Endothelial cell of umbilical vein (primary cell): ENCODE results near the gene SERPINB6. TPM values are rescaled to one million over a fixed set of nuclear protein-coding genes. Genes with fewer than 3 reads are reported as not detected.

Experiments used
- BruUV-seq: library from RNA; stranded (reverse); fragments of 400-500 nt; replicated peaks from 2 replicates; lab custom pipeline; 2021; lab: Mats Ljungman, UMichigan
- CTCF ChIA-PET: fragments of 300-600, 350-600 bp; sonication (Branson Sonifier 250); formaldehyde crosslinking; loops from one replicate; lab custom pipeline; 2021; ENCODE audit warnings: antibody characterized with exemption, inconsistent platforms; lab: Charles Lee
- POLR2A ChIA-PET: fragments of 300-600, 350-600 bp; sonication (Branson Sonifier 250); formaldehyde crosslinking; loops from one replicate; lab custom pipeline; 2021; ENCODE audit warnings: antibody characterized with exemption, inconsistent platforms; lab: Charles Lee
- DNase-seq: peaks from one replicate; pipeline ENCODE4 v3.0.0-alpha.2; 2011; ENCODE audit warnings: low read depth, low spot score
- FAIRE-seq: peaks from 2 replicates; lab custom pipeline; 2011; peaks lifted over from hg19 to GRCh38; lab: Jason Lieb, UNC
- H2AFZ ChIP-seq: 2 replicates; pipeline ENCODE4 v1.6.0; 2012; ENCODE audit warnings: low read depth, low read length, control low read depth, inconsistent platforms
- H3K27ac ChIP-seq: 2 replicates; pipeline ENCODE4 v1.5.1; 2011; ENCODE audit warnings: low read depth, mild to moderate bottlenecking, control low read depth, low read length, moderate library complexity; ENCODE audit not compliant: insufficient read depth
- H3K27me3 ChIP-seq, 2 experiments: 2 replicates each; pipeline versions ENCODE4 v1.6.0 to v1.6.1; 2011; ENCODE audit warnings: low read length in 2 of 2, mixed read lengths in 1 of 2; ENCODE audit not compliant: control insufficient read depth in 2 of 2, insufficient read depth in 2 of 2
- H3K36me3 ChIP-seq, 2 experiments: 2 replicates in 1 of 2; 3 replicates in 1 of 2; pipeline ENCODE4 v1.5.1; 2011; ENCODE audit warnings: low read length in 2 of 2, mild to moderate bottlenecking in 1 of 2, moderate library complexity in 1 of 2; ENCODE audit not compliant: control insufficient read depth in 2 of 2, insufficient read depth in 2 of 2; ENCODE audit errors: extremely low read depth in 1 of 2
- H3K4me1 ChIP-seq: 3 replicates; pipeline ENCODE4 v1.5.1; 2011; ENCODE audit warnings: mild to moderate bottlenecking, low read length; ENCODE audit not compliant: control insufficient read depth, insufficient read depth; ENCODE audit errors: extremely low read depth
- H3K4me2 ChIP-seq: 2 replicates; pipeline ENCODE4 v1.6.1; 2011; ENCODE audit warnings: low read length, control low read depth, mixed read lengths; ENCODE audit not compliant: insufficient read depth
- H3K4me3 ChIP-seq, 3 experiments: fragments of 200-600 bp in 1 of 3; sonication (generic), shearing (Covaris generic) in 1 of 3; replicated peaks in 1 of 3; 2 replicates each; pipeline ENCODE4 v1.5.1; 2011 to 2016; ENCODE audit warnings: control low read depth in 3 of 3, low read length in 3 of 3, mild to moderate bottlenecking in 2 of 3, inconsistent platforms in 1 of 3, low read depth in 1 of 3, moderate library complexity in 1 of 3; ENCODE audit not compliant: insufficient read depth in 1 of 3
- H3K79me2 ChIP-seq: 2 replicates; pipeline ENCODE4 v1.6.0; 2012; ENCODE audit warnings: low read length, inconsistent platforms; ENCODE audit not compliant: control insufficient read depth, insufficient read depth
- H3K9ac ChIP-seq: replicated peaks from 2 replicates; pipeline ENCODE3; 2011; ENCODE audit warnings: low read length, control low read depth; ENCODE audit not compliant: insufficient read depth; ENCODE audit errors: extremely low read depth
- H3K9me1 ChIP-seq: replicated peaks from 3 replicates; pipeline ENCODE4 v1.6.0; 2011; ENCODE audit warnings: mild to moderate bottlenecking, low read length; ENCODE audit not compliant: control insufficient read depth, insufficient read depth; ENCODE audit errors: extremely low read depth
- H3K9me3 ChIP-seq: replicated peaks from 2 replicates; pipeline ENCODE4 v1.5.1; 2012; ENCODE audit warnings: low read length, inconsistent platforms; ENCODE audit not compliant: control insufficient read depth, insufficient read depth
- H4K20me1 ChIP-seq: replicated peaks from 2 replicates; pipeline ENCODE3; 2011; ENCODE audit warnings: mild to moderate bottlenecking, low read length; ENCODE audit not compliant: control insufficient read depth, insufficient read depth; ENCODE audit errors: extremely low read depth
- CTCF ChIP-seq, 2 donors: IDR thresholded peaks; 1 replicate in 1 of 2; 2 replicates in 1 of 2; pipeline ENCODE4 v1.5.1; 2011; ENCODE audit warnings: low read length in 2 of 2, mild to moderate bottlenecking in 2 of 2, moderate library complexity in 2 of 2, control low read depth in 1 of 2, inconsistent platforms in 1 of 2, low read depth in 1 of 2; ENCODE audit not compliant: insufficient read depth in 1 of 2; ENCODE audit errors: extremely low read depth in 1 of 2
- EZH2 ChIP-seq: IDR thresholded peaks from 2 replicates; pipeline ENCODE4 v1.6.1; 2012; ENCODE audit warnings: borderline replicate concordance, low read depth, mild to moderate bottlenecking, moderate library complexity, low read length, inconsistent platforms; ENCODE audit not compliant: severe bottlenecking
- FOS ChIP-seq: IDR thresholded peaks from 2 replicates; pipeline ENCODE4 v1.6.1; 2011; ENCODE audit warnings: mild to moderate bottlenecking, low read length, moderate library complexity, borderline replicate concordance; ENCODE audit not compliant: insufficient read depth
- GATA2 ChIP-seq: IDR thresholded peaks from 2 replicates; pipeline ENCODE4 v1.7.0; 2011; ENCODE audit warnings: low read depth, mild to moderate bottlenecking, moderate library complexity, mixed read lengths, low read length; ENCODE audit not compliant: insufficient read length, insufficient read depth
- JUN ChIP-seq: IDR thresholded peaks from 2 replicates; pipeline ENCODE4 v1.6.1; 2011; ENCODE audit warnings: borderline replicate concordance, low read depth; ENCODE audit not compliant: insufficient read length, insufficient read depth
- MAX ChIP-seq: IDR thresholded peaks from 2 replicates; pipeline ENCODE4 v1.6.1; 2011; ENCODE audit not compliant: insufficient read depth, insufficient read length
- MYC ChIP-seq: IDR thresholded peaks from one replicate; pipeline ENCODE4 v1.6.1; 2011; ENCODE audit warnings: mild to moderate bottlenecking, low read depth, low read length
- POLR2A ChIP-seq: IDR thresholded peaks from 2 replicates; pipeline ENCODE4 v1.6.1; 2012; ENCODE audit warnings: low read depth, mild to moderate bottlenecking, control low read depth, low read length
- POLR2AphosphoS5 ChIP-seq: IDR thresholded peaks from 2 replicates; pipeline ENCODE4 v1.6.1; 2012; ENCODE audit warnings: low read depth, mild to moderate bottlenecking, control low read depth, low read length, moderate library complexity; ENCODE audit not compliant: insufficient read depth
- dilution Hi-C: fragments of 300-500 bp; cut with MboI; formaldehyde crosslinking; loops from one replicate; pipeline ENCODE4 v1.15.0; 2019; ENCODE audit warnings: low sequenced_read_pairs; ENCODE audit not compliant: extremely low pct_ligation_motif_present
- intact Hi-C: fragments of 100-400 bp; cut with micrococcal nuclease; formaldehyde crosslinking; loops from one replicate; pipeline ENCODE4 v1.10.0; 2022
- polyA plus RNA-seq, 4 experiments: library from polyadenylated mRNA; depleted of rRNA in 3 of 4; stranded (reverse) in 3 of 4; unstranded in 1 of 4; fragments of >200 nt; gene quantifications; 2 replicates each; pipeline versions ENCODE4 v1.2.1 to v1.2.3, GENCODE V29; 2011 to 2012; ENCODE audit warnings: missing spikeins in 1 of 4
- total RNA-seq: library from RNA; stranded (reverse); gene quantifications from 2 replicates; pipeline ENCODE4 v1.2.3, GENCODE V29; 2021

Gene SERPINB6
- total and polyA plus RNA-seq, 2 donors (not counting 3 experiments of a cell fraction or from before 2014, with no cell fraction given): 145 to 151 TPM

DNA sequence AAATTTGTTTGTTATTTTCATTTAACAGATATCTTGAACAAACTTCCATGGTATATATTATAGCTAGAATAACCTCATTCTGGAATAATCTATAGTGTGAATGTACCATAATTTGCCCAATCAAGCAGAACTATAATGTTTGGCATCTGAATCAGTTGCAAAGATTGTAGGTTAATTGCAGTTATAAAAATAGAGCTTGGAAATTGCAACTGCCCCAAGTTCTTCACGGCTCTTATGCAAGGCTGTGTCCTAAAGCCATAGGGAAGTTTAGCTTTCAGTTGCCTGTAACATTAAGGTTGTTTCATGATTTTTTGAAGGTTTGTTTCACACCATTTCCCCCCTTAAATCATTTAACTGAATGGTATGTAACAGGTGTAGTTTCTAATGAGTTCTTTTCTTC, 47.7 kb upstream of the SERPINB6 start:
- H3K27ac ChIP-seq: no peak overlapping the region
- H4K20me1 ChIP-seq: no peaks in the 10 kb centered on the region
- TF ChIP-seq POLR2AphosphoS5: no peak
- no peaks in the 10 kb centered on the region for H3K27me3 ChIP-seq
- BruUV-seq: no TSS peak
- H3K36me3 ChIP-seq: no peaks in the 10 kb centered on the region
- H3K4me1 ChIP-seq: peaks cover 10% of the 10 kb centered on the region
- H3K79me2 ChIP-seq: no peaks in the 10 kb centered on the region
- H3K4me2 ChIP-seq: no peak overlapping the region
- FAIRE-seq (no peak), DNase-seq (no peak)
- POLR2A ChIA-PET: no interaction called here
- CTCF ChIA-PET: interaction anchor here (1.2 to 2.9 kb wide), 2 partner anchors 17 to 19 kb away, joined by 3 to 18 read pairs; no protein-coding TSS in a partner anchor
- H3K9ac ChIP-seq: no peak overlapping the region
- H3K9me1 ChIP-seq: no peaks in the 10 kb centered on the region
- no peak overlapping the region for H3K4me3 ChIP-seq
- no peaks in the 10 kb centered on the region for H3K9me3 ChIP-seq
- dilution Hi-C loops (no loop called here), intact Hi-C loops (no loop called here)
- no peak overlapping the region for H2AFZ ChIP-seq

GRCh38 chr6:3017304-3017703, 45.9 kb upstream of the SERPINB6 start:
- H3K4me3 ChIP-seq: no peak overlapping the region
- no peaks in the 10 kb centered on the region for H3K9me1 ChIP-seq
- TF ChIP-seq GATA2 (no peak), CTCF (IDR thresholded peaks at IDR 0.05; ENCODE audit: extremely low read depth in 1 of 2, insufficient read depth in 1 of 2, low read depth in 1 of 2, low read length in 2 of 2) (no peak), EZH2 (no peak), POLR2AphosphoS5 (no peak), MYC (no peak), JUN (no peak), POLR2A (no peak), MAX (no peak), FOS (no peak)
- no peak overlapping the region for H3K9ac ChIP-seq
- no peaks in the 10 kb centered on the region for H3K27me3 ChIP-seq
- peaks cover 6% of the 10 kb centered on the region for H3K4me1 ChIP-seq
- BruUV-seq: no TSS peak
- DNase-seq (no peak), FAIRE-seq (no peak)
- no peak overlapping the region for H3K27ac ChIP-seq
- H4K20me1 ChIP-seq: no peaks in the 10 kb centered on the region
- no peaks in the 10 kb centered on the region for H3K36me3 ChIP-seq
- CTCF ChIA-PET: interaction anchor here (1.0 to 1.9 kb wide), 2 partner anchors 13 to 16 kb away, joined by 4 read pairs; no protein-coding TSS in a partner anchor
- H2AFZ ChIP-seq: no peak overlapping the region
- H3K4me2 ChIP-seq: no peak overlapping the region
- dilution Hi-C loops (no loop called here), intact Hi-C loops (no loop called here)
- no peaks in the 10 kb centered on the region for H3K9me3 ChIP-seq
- POLR2A ChIA-PET: no interaction called here
- no peaks in the 10 kb centered on the region for H3K79me2 ChIP-seq
